GM12891 (cell line): ENCODE results near the gene RMND5B.

Experiments
- DNase-seq: peaks from one replicate; pipeline ENCODE4 v3.0.0; 2011; ENCODE audit warnings: low spot score; ENCODE audit not compliant: insufficient read length
- FAIRE-seq: peaks from 2 replicates; lab custom pipeline; 2011; peaks lifted over from hg19 to GRCh38; lab: Jason Lieb, UNC
- PAX5 ChIP-seq: IDR thresholded peaks from 2 replicates; pipeline ENCODE4 v1.6.1; 2011; ENCODE audit warnings: low read length, moderate library complexity, mild to moderate bottlenecking; ENCODE audit not compliant: insufficient read depth, severe bottlenecking
- POLR2A ChIP-seq: IDR thresholded peaks from 2 replicates; pipeline ENCODE4 v1.6.1; 2011; ENCODE audit warnings: low read depth, low read length, control low read depth
- POLR2AphosphoS5 ChIP-seq: IDR thresholded peaks from 2 replicates; pipeline ENCODE4 v1.6.1; 2011; ENCODE audit warnings: low read depth, low read length, control low read depth
- POU2F2 ChIP-seq: IDR thresholded peaks from 2 replicates; pipeline ENCODE4 v1.6.1; 2011; ENCODE audit warnings: low read depth, mild to moderate bottlenecking, control low read depth, low read length, moderate library complexity
- SPI1 ChIP-seq: IDR thresholded peaks from 2 replicates; pipeline ENCODE4 v1.6.1; 2011; ENCODE audit warnings: low read depth, low read length, control low read depth
- TAF1 ChIP-seq: IDR thresholded peaks from 2 replicates; pipeline ENCODE4 v1.6.1; 2011; ENCODE audit warnings: low read depth, low read length, control low read depth

The RMND5B gene

DNA sequence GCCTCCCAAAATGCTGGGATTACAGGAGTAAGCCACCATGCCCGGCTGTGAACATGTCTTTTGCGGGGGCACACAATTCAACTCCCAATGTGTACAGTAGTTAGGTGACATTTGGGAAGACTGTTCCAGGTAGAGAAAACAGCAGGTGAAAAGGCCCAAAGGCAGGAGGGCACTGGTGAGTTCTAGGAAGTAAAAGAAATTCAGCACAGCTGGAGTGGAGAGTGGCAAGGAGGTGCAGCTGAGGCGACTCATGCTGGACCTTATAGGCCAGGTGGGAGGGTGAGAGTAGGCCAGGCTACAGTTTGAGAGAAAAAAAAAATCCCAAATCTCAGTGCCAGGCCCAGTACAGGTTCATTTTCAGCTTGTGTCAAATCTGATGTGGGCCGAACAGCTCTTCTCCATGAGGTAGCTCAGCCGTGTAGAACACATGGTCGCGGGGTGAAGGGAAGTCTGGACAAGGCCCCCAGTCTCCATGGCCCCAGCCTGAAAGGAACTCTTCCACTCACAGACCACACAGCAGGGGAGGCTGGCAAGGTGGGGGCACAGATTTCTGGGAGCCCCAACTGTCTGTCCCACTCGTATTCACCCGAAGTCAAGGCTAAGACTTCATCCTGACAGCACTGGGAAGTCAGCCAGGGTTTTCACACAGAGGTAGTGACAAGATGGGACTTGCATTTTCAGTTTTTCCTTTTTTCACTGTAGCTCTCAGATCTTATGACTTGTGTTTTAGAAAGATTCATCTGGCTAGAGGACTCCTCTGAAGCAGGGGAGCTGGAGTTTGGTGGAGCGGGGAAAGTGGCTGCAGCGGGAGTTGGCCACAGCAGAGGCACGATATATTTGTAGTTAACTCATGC, 69.0 kb downstream of the RMND5B start:
- FAIRE-seq: no peak
- DNase-seq: no peak
- TF ChIP-seq POU2F2 (no peak), TAF1 (no peak), PAX5 (no peak), POLR2A (no peak), SPI1 (no peak), POLR2AphosphoS5 (no peak)
